Activated CD4-positive, alpha-beta T cell treated with anti-CD3 and anti-CD28 coated beads, Interleukin-2, amount 10 ng/mL, durations not matched to agents 24 days and 14 days (primary cell): ENCODE data around the gene TLE6. TPM values are rescaled to one million over a fixed set of nuclear protein-coding genes. Genes with fewer than 3 reads are reported as not detected.

Experiments used
- DNase-seq: peaks from one replicate; pipeline ENCODE4 v3.0.0; 2022
- H3K27ac Mint-ChIP-seq: one replicate; pipeline ENCODE4 v1.8.0; 2022; ENCODE audit warnings: mild to moderate bottlenecking, mixed read lengths
- H3K27me3 Mint-ChIP-seq: one replicate; pipeline ENCODE4 v1.8.0; 2022; ENCODE audit warnings: mixed read lengths
- H3K36me3 Mint-ChIP-seq: one replicate; pipeline ENCODE4 v1.8.0; 2022; ENCODE audit warnings: low read depth, mild to moderate bottlenecking, mixed read lengths
- H3K4me1 Mint-ChIP-seq: one replicate; pipeline ENCODE4 v1.8.0; 2021; ENCODE audit warnings: mixed read lengths
- H3K4me3 Mint-ChIP-seq: one replicate; pipeline ENCODE4 v1.8.0; 2022; ENCODE audit warnings: mild to moderate bottlenecking, moderate library complexity, mixed read lengths
- H3K9me3 Mint-ChIP-seq: one replicate; pipeline ENCODE4 v1.8.0; 2021; ENCODE audit warnings: mixed read lengths
- intact Hi-C: fragments of 100-400 bp; cut with micrococcal nuclease; formaldehyde crosslinking; loops from one replicate; pipeline ENCODE4 v1.15.1; 2023
- total RNA-seq: library from RNA; stranded (reverse); gene quantifications from 2 replicates; pipeline ENCODE4 v1.2.3, GENCODE V29; 2022

The TLE6 gene
- total RNA-seq, 1 donor from 2014 or later, result 1.1 TPM

DNA sequence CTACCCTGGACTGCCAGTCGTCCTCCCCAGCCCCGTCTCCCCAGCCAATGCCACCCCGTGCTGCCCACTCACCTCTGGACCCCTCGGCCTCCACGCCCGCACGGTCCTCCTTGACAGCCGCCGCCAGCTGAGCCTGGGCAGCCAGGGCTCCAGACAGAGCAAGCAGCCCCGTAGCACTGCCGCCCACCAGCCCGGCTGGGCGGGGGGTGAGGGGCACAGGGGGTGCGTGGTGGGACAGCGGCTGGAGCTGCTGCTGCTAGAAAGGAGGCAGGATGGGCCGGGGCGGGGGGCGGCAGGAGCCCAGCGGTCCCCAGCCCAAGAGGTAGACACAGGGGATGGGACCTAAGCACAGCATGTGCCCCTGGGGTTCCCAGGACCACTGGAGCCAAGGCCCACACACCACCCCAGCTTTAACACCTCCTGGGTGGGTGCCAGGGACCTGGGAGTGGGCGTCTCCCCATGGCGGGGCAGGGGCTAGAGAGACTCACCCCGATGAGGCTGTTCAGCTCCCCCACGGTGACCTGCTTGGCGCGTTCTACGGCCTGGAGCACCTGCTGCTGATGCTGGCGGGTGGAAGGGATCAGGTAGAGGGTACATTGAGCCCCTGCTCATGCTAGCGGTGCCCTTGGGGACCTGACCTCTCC, 42.0 kb downstream of the TLE6 start:
- no peak for DNase-seq
- Mint-ChIP-seq H3K27ac (no peak overlapping the region), H3K4me1 (peaks cover 8% of the 10 kb centered on the region), H3K9me3 (no peaks in the 10 kb centered on the region), H3K27me3 (peaks cover 3% of the 10 kb centered on the region), H3K36me3 (no peaks in the 10 kb centered on the region), H3K4me3 (no peak overlapping the region)
- intact Hi-C loops, result no loop called here

- H3K4me3 Mint-ChIP-seq, result no peak overlapping the region
- H3K36me3 Mint-ChIP-seq, result no peaks in the 10 kb centered on the region
- DNase-seq, result no peak
- H3K27ac Mint-ChIP-seq, result no peak overlapping the region
- peaks cover 11% of the 10 kb centered on the region for H3K27me3 Mint-ChIP-seq
- intact Hi-C loops, result no loop called here
- H3K4me1 Mint-ChIP-seq, result peaks cover 13% of the 10 kb centered on the region
- no peaks in the 10 kb centered on the region for H3K9me3 Mint-ChIP-seq
Observed at GRCh38 chr19:3020321-3020960, 43.1 kb downstream of the TLE6 start.

- H3K27me3 Mint-ChIP-seq, result peaks cover 23% of the 10 kb centered on the region
- no peak overlapping the region for H3K27ac Mint-ChIP-seq
- no peaks in the 10 kb centered on the region for H3K9me3 Mint-ChIP-seq
- DNase-seq, result no peak
- H3K36me3 Mint-ChIP-seq, result no peaks in the 10 kb centered on the region
- peak overlapping the region; percentile 39 for H3K4me3 Mint-ChIP-seq
- intact Hi-C loops, result no loop called here
- peaks cover 13% of the 10 kb centered on the region for H3K4me1 Mint-ChIP-seq
Observed at GRCh38 chr19:3024509-3024869, 47.1 kb downstream of the TLE6 start.

DNA sequence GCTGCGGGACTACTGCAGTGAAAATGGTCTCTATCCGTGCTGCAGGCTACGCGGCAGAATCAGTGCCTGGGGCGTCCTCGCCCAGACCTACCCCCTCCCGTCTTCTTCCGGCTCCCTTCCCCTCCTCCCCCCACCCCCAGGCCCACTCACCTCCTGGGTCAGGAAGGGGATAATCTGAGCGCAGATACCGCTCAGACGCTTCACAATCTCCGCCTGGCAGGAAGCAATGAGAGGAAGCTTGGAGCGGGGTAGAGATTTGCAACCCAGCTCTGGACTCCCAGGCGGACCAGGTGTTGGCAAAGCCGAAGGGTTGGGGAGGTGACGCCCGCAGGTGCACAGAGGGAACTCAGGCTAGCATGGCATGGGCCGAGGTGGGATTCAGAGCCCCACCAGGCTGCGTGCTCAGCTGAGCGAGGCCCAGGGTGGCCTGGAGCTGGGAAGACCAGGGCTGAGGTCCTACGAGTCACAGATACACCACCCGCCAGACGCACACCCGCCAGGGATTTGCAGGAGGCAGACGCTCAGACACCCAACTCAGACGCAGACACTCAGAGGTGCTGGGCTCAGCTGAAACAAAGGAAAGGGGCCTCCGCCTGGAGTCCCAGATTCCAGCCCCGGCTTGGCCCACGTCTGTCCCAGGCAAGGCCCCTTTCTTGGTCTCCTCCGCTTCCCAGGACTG, 47.6 kb downstream of the TLE6 start:
- Mint-ChIP-seq H3K27me3 (peaks cover 28% of the 10 kb centered on the region), H3K36me3 (no peaks in the 10 kb centered on the region), H3K4me1 (peaks cover 13% of the 10 kb centered on the region), H3K4me3 (peak overlapping the region; percentile 39), H3K27ac (no peak overlapping the region), H3K9me3 (no peaks in the 10 kb centered on the region)
- DNase-seq, result no peak
- intact Hi-C loops, result no loop called here

GRCh38 chr19:3025549-3025886, 48.2 kb downstream of the TLE6 start:
- DNase-seq, result no peak
- Mint-ChIP-seq H3K9me3 (no peaks in the 10 kb centered on the region), H3K4me1 (peaks cover 13% of the 10 kb centered on the region), H3K4me3 (no peak overlapping the region), H3K27ac (no peak overlapping the region), H3K27me3 (peaks cover 34% of the 10 kb centered on the region), H3K36me3 (no peaks in the 10 kb centered on the region)
- intact Hi-C loops, result no loop called here

- intact Hi-C loops, result no loop called here
- Mint-ChIP-seq H3K27ac (no peak overlapping the region), H3K9me3 (no peaks in the 10 kb centered on the region), H3K27me3 (peaks cover 46% of the 10 kb centered on the region), H3K36me3 (no peaks in the 10 kb centered on the region), H3K4me1 (peaks cover 13% of the 10 kb centered on the region), H3K4me3 (no peak overlapping the region)
- no peak for DNase-seq
Observed at GRCh38 chr19:3026768-3027167, 49.4 kb downstream of the TLE6 start.

DNA sequence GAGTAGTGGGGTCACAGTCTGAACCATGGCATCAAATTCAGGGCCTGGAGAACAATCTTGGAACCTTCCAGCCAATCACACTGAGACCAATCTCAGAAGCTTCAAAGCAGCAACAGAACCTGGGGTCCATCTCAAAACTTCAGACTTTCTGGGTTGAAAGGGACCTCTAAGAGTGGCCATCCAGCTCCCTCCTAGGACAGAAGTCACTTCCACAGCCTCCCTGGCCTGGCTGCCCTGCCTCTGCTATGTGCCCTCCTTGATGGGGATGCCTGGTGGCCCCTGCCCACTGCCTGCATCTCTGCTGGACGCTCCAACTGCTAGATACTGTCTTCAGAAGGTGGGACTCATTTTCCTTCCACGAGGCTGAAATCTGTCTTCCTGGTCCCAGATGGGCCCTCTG, 49.9 kb downstream of the TLE6 start:
- no peak overlapping the region for H3K27ac Mint-ChIP-seq
- intact Hi-C loops, result no loop called here
- peaks cover 47% of the 10 kb centered on the region for H3K27me3 Mint-ChIP-seq
- peaks cover 13% of the 10 kb centered on the region for H3K4me1 Mint-ChIP-seq
- no peak for DNase-seq
- no peak overlapping the region for H3K4me3 Mint-ChIP-seq
- H3K36me3 Mint-ChIP-seq, result no peaks in the 10 kb centered on the region
- no peaks in the 10 kb centered on the region for H3K9me3 Mint-ChIP-seq

DNA sequence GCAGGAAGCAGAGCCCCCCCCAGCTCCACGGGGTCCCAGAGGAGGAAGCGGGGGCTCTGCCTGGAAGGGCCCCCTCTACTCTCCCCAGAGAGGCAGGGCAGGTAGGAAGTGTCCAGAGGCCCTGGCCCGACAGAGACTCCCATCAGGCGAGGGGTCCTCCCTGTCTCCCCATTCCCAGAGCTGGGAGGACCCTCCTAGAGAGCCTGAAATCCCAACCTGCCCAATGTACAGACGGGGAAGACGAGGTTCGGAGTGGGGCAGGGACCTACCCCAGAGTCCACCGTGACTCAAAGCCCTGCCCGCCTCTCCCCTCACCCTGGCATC, 50.6 kb downstream of the TLE6 start:
- intact Hi-C loops, result no loop called here
- no peak for DNase-seq
- no peaks in the 10 kb centered on the region for H3K9me3 Mint-ChIP-seq
- no peak overlapping the region for H3K27ac Mint-ChIP-seq
- H3K4me3 Mint-ChIP-seq, result peak overlapping the region; percentile 47
- no peaks in the 10 kb centered on the region for H3K36me3 Mint-ChIP-seq
- H3K27me3 Mint-ChIP-seq, result peaks cover 50% of the 10 kb centered on the region
- peaks cover 10% of the 10 kb centered on the region for H3K4me1 Mint-ChIP-seq

DNA sequence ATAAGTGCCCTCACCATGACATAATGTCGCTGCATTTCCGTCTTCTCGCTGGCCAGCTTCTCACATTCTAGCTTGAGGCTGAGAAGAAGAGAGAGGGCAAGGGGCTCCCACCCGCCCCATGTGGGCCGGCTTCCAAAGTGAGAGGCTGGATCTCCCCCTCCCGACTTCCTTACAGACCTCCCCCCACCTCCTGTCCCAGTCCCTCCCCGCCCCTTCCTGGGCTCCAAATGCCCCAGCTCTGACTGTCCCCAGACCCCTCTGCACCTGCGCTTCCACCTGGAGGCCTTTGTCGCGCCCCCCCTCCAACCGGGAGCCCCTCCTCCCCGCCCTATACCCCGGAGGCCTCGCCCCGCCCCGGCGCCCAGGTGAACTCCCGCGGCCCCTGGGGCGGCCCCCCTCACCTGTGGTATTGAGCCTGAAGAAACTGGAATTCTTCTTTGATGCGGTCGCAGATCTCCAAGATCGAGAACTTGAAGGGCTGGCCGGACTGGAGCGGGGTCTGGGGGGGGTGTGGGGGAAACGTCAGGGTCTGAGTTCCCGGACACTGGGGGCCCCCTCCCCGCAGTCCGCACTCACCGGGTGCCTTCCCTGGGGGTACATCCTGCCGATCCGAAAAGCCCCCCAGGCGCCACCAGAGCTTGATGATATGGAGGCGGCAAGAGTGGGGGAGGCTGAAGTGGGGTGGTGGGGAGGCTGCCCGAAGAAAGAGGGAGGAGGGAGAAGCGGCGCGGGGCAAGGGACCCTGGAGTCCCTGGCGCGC, 51.1 kb downstream of the TLE6 start:
- intact Hi-C loops, result no loop called here
- Mint-ChIP-seq H3K4me1 (peaks cover 6% of the 10 kb centered on the region), H3K27me3 (peaks cover 53% of the 10 kb centered on the region), H3K9me3 (no peaks in the 10 kb centered on the region), H3K4me3 (peak overlapping the region; percentile 59), H3K27ac (no peak overlapping the region), H3K36me3 (no peaks in the 10 kb centered on the region)
- no peak for DNase-seq

GRCh38 chr19:3029065-3029923, 51.9 kb downstream of the TLE6 start, which contains the start of gene TLE2:
Gene TLE2 (minus strand): TSS chr19:3029280. CDS start chr19:3028904, 376 bp downstream.
- no peaks in the 10 kb centered on the region for H3K9me3 Mint-ChIP-seq
- H3K4me3 Mint-ChIP-seq, result peak within 1 kb of the TSS; percentile 59
- peaks cover 6% of the 10 kb centered on the region for H3K4me1 Mint-ChIP-seq
- intact Hi-C loops, result no loop called here
- H3K36me3 Mint-ChIP-seq, result no peaks in the 10 kb centered on the region
- no peak within 1 kb of the TSS for H3K27ac Mint-ChIP-seq
- peaks cover 59% of the 10 kb centered on the region for H3K27me3 Mint-ChIP-seq
- no peak for DNase-seq

DNA sequence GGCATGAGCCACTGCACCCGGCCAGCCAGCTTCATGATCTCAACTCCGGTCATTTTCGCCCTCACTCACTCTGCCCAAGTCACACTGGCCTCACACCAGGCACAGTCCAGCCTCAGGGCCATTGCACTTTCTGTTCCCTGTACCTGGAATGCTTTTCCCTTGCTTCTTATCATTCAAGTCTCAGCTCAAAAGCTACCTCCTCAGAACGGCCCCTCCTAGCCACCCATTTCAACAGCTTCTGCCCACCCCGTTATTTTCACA, 54.2 kb downstream of the TLE6 start:
- Mint-ChIP-seq H3K4me3 (no peak overlapping the region), H3K27ac (no peak overlapping the region), H3K36me3 (no peaks in the 10 kb centered on the region), H3K27me3 (peaks cover 53% of the 10 kb centered on the region), H3K9me3 (no peaks in the 10 kb centered on the region), H3K4me1 (peaks cover 15% of the 10 kb centered on the region)
- intact Hi-C loops, result no loop called here
- no peak for DNase-seq

DNA sequence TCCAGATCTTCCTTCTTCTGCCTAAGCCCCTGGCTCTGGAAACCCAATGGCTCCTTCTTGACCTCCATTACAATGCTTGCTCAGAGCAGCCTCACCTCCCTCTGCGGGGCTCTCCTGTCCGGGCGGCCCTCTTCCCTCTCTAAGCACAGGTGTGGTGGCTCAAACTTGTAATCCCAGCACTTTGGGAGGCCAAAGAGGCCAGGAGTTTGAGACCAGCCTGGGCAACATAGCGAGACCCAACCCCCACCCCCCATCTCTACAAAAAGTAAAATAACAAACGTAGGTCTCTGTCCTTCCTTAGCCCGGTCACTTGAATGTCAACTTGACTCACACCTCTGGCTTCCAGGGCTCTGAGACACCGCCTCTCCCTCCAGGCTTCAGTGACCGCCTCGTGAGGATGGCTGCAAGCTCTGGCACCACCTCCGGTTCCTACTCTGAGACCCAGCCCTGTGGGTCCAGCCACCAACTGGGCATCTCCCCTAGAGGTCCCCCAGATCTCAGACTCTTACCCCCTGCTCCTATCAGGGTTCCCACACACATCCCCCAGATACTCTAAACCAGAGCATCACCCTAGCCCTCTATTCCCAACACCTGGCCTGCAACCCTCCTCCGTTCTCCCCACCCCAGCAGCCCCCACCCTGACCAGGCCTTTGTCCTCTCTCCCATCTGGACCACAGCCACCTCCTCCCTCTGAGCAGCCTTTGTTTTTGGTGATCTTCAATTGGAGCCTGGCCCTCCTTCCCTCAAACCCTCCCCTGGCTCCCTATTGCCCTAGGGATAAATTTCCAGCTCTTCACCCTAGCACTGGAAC, 56.4 kb downstream of the TLE6 start:
- peak overlapping the region; percentile 86 for H3K4me3 Mint-ChIP-seq
- intact Hi-C loops, result loop anchor here (2.0 kb wide), 1 partner anchor 83 kb away; no protein-coding TSS in a partner anchor
- H3K27me3 Mint-ChIP-seq, result peaks cover 43% of the 10 kb centered on the region
- H3K36me3 Mint-ChIP-seq, result no peaks in the 10 kb centered on the region
- peaks cover 18% of the 10 kb centered on the region for H3K4me1 Mint-ChIP-seq
- peak overlapping the region; percentile 23 for H3K27ac Mint-ChIP-seq
- no peak for DNase-seq
- H3K9me3 Mint-ChIP-seq, result no peaks in the 10 kb centered on the region

DNA sequence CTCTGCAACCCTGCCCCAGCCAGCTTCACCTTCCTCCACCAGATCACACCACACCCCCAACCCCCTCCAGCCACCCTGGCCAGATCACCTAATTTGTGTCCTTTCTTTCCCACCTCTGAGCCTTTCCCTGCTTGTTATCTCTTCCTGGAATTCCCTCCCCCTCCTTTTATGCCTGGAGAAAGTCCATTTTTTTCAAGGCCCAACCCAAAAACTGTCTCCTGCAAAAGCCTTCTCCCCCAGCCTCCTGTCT, 57.0 kb downstream of the TLE6 start:
- H3K27ac Mint-ChIP-seq, result peak overlapping the region; percentile 94
- no peak for DNase-seq
- H3K36me3 Mint-ChIP-seq, result no peaks in the 10 kb centered on the region
- no peaks in the 10 kb centered on the region for H3K9me3 Mint-ChIP-seq
- H3K27me3 Mint-ChIP-seq, result peaks cover 43% of the 10 kb centered on the region
- H3K4me3 Mint-ChIP-seq, result peak overlapping the region; percentile 86
- peaks cover 19% of the 10 kb centered on the region for H3K4me1 Mint-ChIP-seq
- intact Hi-C loops, result loop anchor here (2.0 kb wide), 1 partner anchor 84 kb away; no protein-coding TSS in a partner anchor
